Mesenchymal stem cell (in vitro differentiated cells and primary cell): Measurements from ENCODE around the gene AKR1C3.

ENCODE experiments used
- DNase-seq: peaks from one replicate; pipeline ENCODE4 v3.0.0-alpha.2; 2013
- H2AFZ ChIP-seq: one replicate; pipeline ENCODE4 v1.6.1; 2013; ENCODE audit warnings: low read depth, mild to moderate bottlenecking, control low read depth, inconsistent platforms, low read length, moderate library complexity
- H2AK5ac ChIP-seq: 2 replicates; pipeline ENCODE4 v1.6.1; 2013; ENCODE audit warnings: low read length, moderate library complexity, mild to moderate bottlenecking, inconsistent platforms; ENCODE audit not compliant: severe bottlenecking
- H2BK120ac ChIP-seq: one replicate; pipeline ENCODE4 v1.6.1; 2013; ENCODE audit warnings: low read depth, mild to moderate bottlenecking, inconsistent platforms, low read length, moderate library complexity
- H2BK12ac ChIP-seq, 2 experiments: one replicate each; pipeline ENCODE4 v1.6.1; 2013; ENCODE audit warnings: inconsistent platforms in 2 of 2, low read length in 2 of 2, mild to moderate bottlenecking in 2 of 2, moderate library complexity in 2 of 2, control low read depth in 1 of 2
- H2BK15ac ChIP-seq: one replicate; pipeline ENCODE4 v1.6.1; 2013; ENCODE audit warnings: mild to moderate bottlenecking, low read depth, inconsistent platforms; ENCODE audit not compliant: poor library complexity, severe bottlenecking
- H2BK5ac ChIP-seq: 2 replicates; pipeline ENCODE4 v1.6.1; 2013; ENCODE audit warnings: low read depth, mild to moderate bottlenecking, low read length, control low read depth, inconsistent platforms; ENCODE audit not compliant: poor library complexity, severe bottlenecking
- H3K14ac ChIP-seq, 2 experiments: one replicate each; pipeline ENCODE4 v1.6.1; 2013; ENCODE audit warnings: inconsistent platforms in 2 of 2, low read length in 2 of 2, control low read depth in 1 of 2, mild to moderate bottlenecking in 1 of 2, moderate library complexity in 1 of 2
- H3K18ac ChIP-seq, 2 experiments: one replicate each; pipeline ENCODE4 v1.6.1; 2013; ENCODE audit warnings: inconsistent platforms in 2 of 2, low read length in 2 of 2, control low read depth in 1 of 2, low read depth in 1 of 2, mild to moderate bottlenecking in 1 of 2
- H3K23ac ChIP-seq, 2 experiments: one replicate each; pipeline ENCODE4 v1.6.1; 2013; ENCODE audit warnings: inconsistent platforms in 2 of 2, low read length in 2 of 2, mild to moderate bottlenecking in 2 of 2, moderate library complexity in 2 of 2, control low read depth in 1 of 2
- H3K27ac ChIP-seq: 2 replicates; pipeline ENCODE4 v1.5.1; 2013; ENCODE audit warnings: mild to moderate bottlenecking, moderate library complexity, low read length, control low read depth, inconsistent platforms; ENCODE audit not compliant: poor library complexity, severe bottlenecking
- H3K27me3 ChIP-seq, 2 experiments: 2 replicates each; pipeline versions ENCODE4 v1.6.1 to v1.7.0; 2013; ENCODE audit warnings: low read length in 2 of 2, mild to moderate bottlenecking in 2 of 2, moderate library complexity in 2 of 2, control low read depth in 1 of 2, inconsistent platforms in 1 of 2; ENCODE audit not compliant: control insufficient read depth in 1 of 2, insufficient read depth in 1 of 2
- H3K36me3 ChIP-seq, 2 experiments: 2 replicates each; pipeline versions ENCODE4 v1.6.1 to v1.7.0; 2013; ENCODE audit warnings: low read length in 2 of 2, control low read depth in 1 of 2, inconsistent platforms in 1 of 2, low read depth in 1 of 2, mild to moderate bottlenecking in 1 of 2; ENCODE audit not compliant: insufficient read depth in 2 of 2, control insufficient read depth in 1 of 2
- H3K4ac ChIP-seq, 2 experiments: one replicate each; pipeline ENCODE4 v1.6.1; 2013; ENCODE audit warnings: inconsistent platforms in 2 of 2, low read length in 2 of 2, mild to moderate bottlenecking in 2 of 2, moderate library complexity in 2 of 2, control low read depth in 1 of 2, low read depth in 1 of 2
- H3K4me1 ChIP-seq: 2 replicates; pipeline ENCODE4 v1.6.1; 2013; ENCODE audit warnings: low read depth, low read length, control low read depth; ENCODE audit not compliant: control insufficient read depth, insufficient read depth
- H3K4me2 ChIP-seq: 2 replicates; pipeline ENCODE4 v1.6.1; 2013; ENCODE audit warnings: low read length, mild to moderate bottlenecking, inconsistent platforms; ENCODE audit not compliant: poor library complexity, severe bottlenecking
- H3K4me3 ChIP-seq, 2 experiments: 2 replicates each; pipeline versions ENCODE4 v1.5.1 to v1.7.0; 2013; ENCODE audit warnings: low read length in 2 of 2, mild to moderate bottlenecking in 2 of 2, control low read depth in 1 of 2, low read depth in 1 of 2; ENCODE audit not compliant: insufficient read depth in 1 of 2
- H3K79me1 ChIP-seq: replicated peaks from 2 replicates; pipeline ENCODE4 v1.6.1; 2013; ENCODE audit warnings: mild to moderate bottlenecking, control low read depth, low read length, inconsistent platforms; ENCODE audit not compliant: poor library complexity, severe bottlenecking
- H3K9ac ChIP-seq: 2 replicates; pipeline ENCODE4 v1.7.0; 2013; ENCODE audit warnings: mild to moderate bottlenecking, low read length, moderate library complexity
- H3K9me3 ChIP-seq: 2 replicates; pipeline ENCODE4 v1.7.0; 2013; ENCODE audit warnings: mild to moderate bottlenecking, low read length; ENCODE audit not compliant: control insufficient read depth
- H4K8ac ChIP-seq: one replicate; pipeline ENCODE4 v1.6.1; 2013; ENCODE audit warnings: inconsistent platforms, mild to moderate bottlenecking, low read length, moderate library complexity
- H4K91ac ChIP-seq: one replicate; pipeline ENCODE4 v1.6.1; 2013; ENCODE audit warnings: mild to moderate bottlenecking, low read length, inconsistent platforms
- WGBS: methylation state at CpG from one replicate; pipeline ENCODE4 v1.1.7; 2013; ENCODE audit warnings: mixed read lengths; 5-methylcytosine and 5-hydroxymethylcytosine counted together

AKR1C3 gene

GRCh38 chr10:5079306-5079830 lies 14.8 kb upstream of the AKR1C3 start:
- H3K36me3 ChIP-seq, result no peaks in the 10 kb centered on the region
- H3K18ac ChIP-seq, result no peak overlapping the region
- H3K4me3 ChIP-seq, result no peak overlapping the region
- H3K9ac ChIP-seq, result no peak overlapping the region
- H3K4me1 ChIP-seq, result no peaks in the 10 kb centered on the region
- H3K27me3 ChIP-seq, result no peaks in the 10 kb centered on the region
- no peak overlapping the region for H3K4ac ChIP-seq
- H2BK5ac ChIP-seq, result no peak overlapping the region
- H4K91ac ChIP-seq, result no peak overlapping the region
- H2AFZ ChIP-seq, result no peak overlapping the region
- H3K23ac ChIP-seq, result no peak overlapping the region
- H2AK5ac ChIP-seq, result no peak overlapping the region
- H2BK12ac ChIP-seq, result no peak overlapping the region
- H3K14ac ChIP-seq, result no peak overlapping the region
- DNase-seq, result no peak
- no peak overlapping the region for H3K4me2 ChIP-seq
- H2BK120ac ChIP-seq, result no peak overlapping the region
- H3K79me1 ChIP-seq, result no peaks in the 10 kb centered on the region
- H3K9me3 ChIP-seq, result no peaks in the 10 kb centered on the region
- H2BK15ac ChIP-seq, result no peak overlapping the region
- H4K8ac ChIP-seq, result no peak overlapping the region
- 48% methylated on average over 2 of the region's 2 CpGs for WGBS
- H3K27ac ChIP-seq, result no peak overlapping the region

GRCh38 chr10:5079836-5080235 lies 14.4 kb upstream of the AKR1C3 start:
- Histone ChIP-seq H2AFZ (no peak overlapping the region), H3K18ac (no peak overlapping the region), H3K4me3 (no peak overlapping the region), H2AK5ac (no peak overlapping the region), H3K27ac (no peak overlapping the region), H3K4me2 (no peak overlapping the region), H3K27me3 (no peaks in the 10 kb centered on the region), H3K4me1 (no peaks in the 10 kb centered on the region), H4K8ac (no peak overlapping the region), H4K91ac (no peak overlapping the region), H2BK12ac (no peak overlapping the region), H2BK15ac (no peak overlapping the region), H3K36me3 (no peaks in the 10 kb centered on the region), H2BK5ac (no peak overlapping the region), H3K9me3 (no peaks in the 10 kb centered on the region), H3K9ac (no peak overlapping the region), H2BK120ac (no peak overlapping the region), H3K23ac (no peak overlapping the region), H3K4ac (no peak overlapping the region), H3K14ac (no peak overlapping the region), H3K79me1 (no peaks in the 10 kb centered on the region)
- WGBS, result 86% methylated on average over 5 of the region's 6 CpGs
- DNase-seq, result no peak

DNA sequence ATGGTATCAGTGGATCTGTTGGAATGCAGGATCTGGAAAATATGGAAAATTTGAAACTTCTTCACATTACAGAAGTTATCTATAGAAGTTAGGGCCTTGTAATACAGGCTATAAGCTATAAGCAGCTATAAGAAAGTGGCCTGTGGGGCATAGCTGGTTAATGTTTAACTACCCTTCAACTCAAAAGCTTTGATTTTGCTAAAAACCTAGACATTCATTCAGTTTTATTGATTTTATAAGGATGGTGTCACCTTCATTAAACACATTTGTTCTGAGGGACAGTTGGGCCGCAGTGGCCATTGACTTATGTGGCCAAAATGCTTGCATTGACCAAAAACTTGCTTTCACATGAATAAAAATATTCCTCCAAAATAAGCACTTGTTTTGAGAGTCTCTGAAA lies 13.1 kb upstream of the AKR1C3 start:
- 100% methylated on average over 1 of the region's 1 CpG for WGBS
- H2BK12ac ChIP-seq, result no peak overlapping the region
- no peak overlapping the region for H3K4me3 ChIP-seq
- no peak overlapping the region for H3K14ac ChIP-seq
- no peak overlapping the region for H3K18ac ChIP-seq
- H2AK5ac ChIP-seq, result no peak overlapping the region
- no peak overlapping the region for H3K23ac ChIP-seq
- no peak overlapping the region for H4K8ac ChIP-seq
- no peak overlapping the region for H3K27ac ChIP-seq
- H3K36me3 ChIP-seq, result no peaks in the 10 kb centered on the region
- H4K91ac ChIP-seq, result no peak overlapping the region
- no peak overlapping the region for H3K4ac ChIP-seq
- no peak for DNase-seq
- H3K9me3 ChIP-seq, result no peaks in the 10 kb centered on the region
- no peak overlapping the region for H2AFZ ChIP-seq
- no peak overlapping the region for H2BK120ac ChIP-seq
- H3K27me3 ChIP-seq, result no peaks in the 10 kb centered on the region
- no peak overlapping the region for H2BK15ac ChIP-seq
- no peaks in the 10 kb centered on the region for H3K4me1 ChIP-seq
- H2BK5ac ChIP-seq, result no peak overlapping the region
- H3K4me2 ChIP-seq, result no peak overlapping the region
- H3K9ac ChIP-seq, result no peak overlapping the region
- no peaks in the 10 kb centered on the region for H3K79me1 ChIP-seq

DNA sequence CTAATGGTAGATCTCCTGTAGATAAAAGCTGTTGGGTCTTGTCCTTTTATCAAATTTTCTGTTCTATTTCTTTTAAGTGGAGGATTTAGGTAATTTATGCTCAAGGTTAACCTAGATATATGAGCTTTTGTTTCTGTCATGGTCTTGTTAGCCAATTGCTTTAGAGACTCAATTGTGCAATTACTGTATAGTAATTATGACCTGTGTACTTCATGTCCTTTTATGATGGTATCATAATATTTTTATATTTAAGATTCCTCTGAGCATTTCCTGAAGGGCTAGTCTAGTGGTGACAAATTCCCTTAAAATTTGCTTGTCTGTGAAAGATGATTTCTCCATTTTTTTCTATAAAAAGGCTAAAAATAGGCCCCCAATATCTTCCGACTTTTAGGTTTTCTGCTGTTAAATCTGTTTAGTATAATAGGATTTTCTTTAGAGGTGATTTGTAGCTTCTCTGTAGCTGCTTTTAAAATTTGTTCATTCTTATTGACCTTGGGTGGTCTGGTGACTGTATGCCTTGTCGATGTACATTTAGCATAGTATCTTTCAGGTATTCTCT lies 5.4 kb upstream of the AKR1C3 start:
- no peak for DNase-seq
- Histone ChIP-seq H3K36me3 (no peaks in the 10 kb centered on the region), H3K4me1 (no peaks in the 10 kb centered on the region), H3K27ac (no peak overlapping the region), H4K91ac (no peak overlapping the region), H2BK12ac (no peak overlapping the region), H3K9me3 (no peaks in the 10 kb centered on the region), H2AK5ac (no peak overlapping the region), H3K4ac (no peak overlapping the region), H3K9ac (no peak overlapping the region), H3K4me3 (no peak overlapping the region), H4K8ac (no peak overlapping the region), H2AFZ (no peak overlapping the region), H3K14ac (no peak overlapping the region), H3K79me1 (no peaks in the 10 kb centered on the region), H2BK15ac (no peak overlapping the region), H2BK120ac (no peak overlapping the region), H3K27me3 (no peaks in the 10 kb centered on the region), H2BK5ac (no peak overlapping the region), H3K4me2 (no peak overlapping the region), H3K23ac (no peak overlapping the region), H3K18ac (no peak overlapping the region)
- no CpG with 5 or more reads among the region's 2 CpGs for WGBS
